Lower lobe of right lung (tissue), 2 donors: ENCODE measurements around the gene LPIN2. TPM values are rescaled to one million over a fixed set of nuclear protein-coding genes. Genes with fewer than 3 reads are reported as not detected.

ENCODE experiments used
- ATAC-seq, 2 donors: fragments of 200-7000 bp; cut with Tn5 transposase; one replicate each; pipeline ENCODE4 v1.9.1; 2020 to 2022; ENCODE audit warnings: mild to moderate bottlenecking in 2 of 2, moderate library complexity in 2 of 2
- DNase-seq: peaks from one replicate; pipeline ENCODE4 v3.0.0-alpha.2; 2020
- H3K27ac ChIP-seq: fragments of 200-600 bp; one replicate; pipeline ENCODE4 v1.8.0; 2022
- H3K27me3 ChIP-seq: fragments of 200-600 bp; one replicate; pipeline ENCODE4 v1.8.0; 2022; ENCODE audit warnings: low read depth
- H3K36me3 ChIP-seq: fragments of 200-600 bp; one replicate; pipeline ENCODE4 v1.8.0; 2022; ENCODE audit warnings: mild to moderate bottlenecking
- H3K4me1 ChIP-seq: fragments of 200-600 bp; one replicate; pipeline ENCODE4 v1.8.0; 2022
- H3K4me3 ChIP-seq: fragments of 200-600 bp; one replicate; pipeline ENCODE4 v1.8.0; 2022; ENCODE audit warnings: mild to moderate bottlenecking
- H3K9me3 ChIP-seq: fragments of 200-600 bp; one replicate; pipeline ENCODE4 v1.8.0; 2022
- intact Hi-C: fragments of 100-400 bp; cut with DNase I; formaldehyde crosslinking; loops from one replicate; pipeline ENCODE4 v1.11.0; 2022
- total RNA-seq: library from RNA; stranded (reverse); fragmentation: NEBNext Ultra II Directional; extraction: Animal tissue kit (Norgen Biotek cat#: 25700); gene quantifications from one replicate; pipeline ENCODE4 v1.2.1, GENCODE V29; 2021
- TF ChIP-seq, protein P1 (sequence below): fragments of 200-600 bp; IDR thresholded peaks from one replicate; pipeline ENCODE4 v1.8.0; 2022; ENCODE audit warnings: antibody characterized with exemption, mild to moderate bottlenecking
- donor health status: DM: no; HTN: yes; CAD: no; lungs with severe emphysema.

LPIN2 gene
- total RNA-seq, 1 donor from 2014 or later: 51.1 TPM

DNA sequence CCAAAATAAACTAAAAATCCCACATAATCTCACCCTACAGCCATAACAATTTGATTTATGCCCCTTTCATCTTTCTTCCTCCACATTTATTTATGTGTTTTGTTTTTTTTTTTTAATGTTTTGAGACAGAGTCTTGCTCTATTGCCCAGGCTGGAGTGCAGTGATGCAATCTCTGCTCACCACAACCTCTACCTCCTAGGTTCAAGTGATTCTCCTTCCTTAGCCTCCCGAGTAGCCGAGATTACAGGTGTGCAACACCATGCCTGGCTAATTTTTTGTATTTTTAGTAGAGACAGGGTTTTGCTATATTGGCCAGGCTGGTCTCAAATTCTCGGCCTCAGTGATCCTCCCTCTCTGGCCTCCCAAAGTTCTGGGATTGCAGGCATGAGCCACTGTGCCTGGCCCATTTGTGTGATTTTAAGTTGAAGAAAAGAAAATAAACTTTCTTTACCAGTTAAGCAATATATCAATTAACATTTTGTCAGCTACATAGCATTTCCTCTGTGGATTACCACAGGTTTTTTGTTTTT is 35.9 kb upstream of the LPIN2 start:
- no peaks in the 10 kb centered on the region for H3K9me3 ChIP-seq
- H3K36me3 ChIP-seq: no peaks in the 10 kb centered on the region
- no peak for ATAC-seq
- H3K4me3 ChIP-seq: no peak overlapping the region
- no peaks in the 10 kb centered on the region for H3K27me3 ChIP-seq
- H3K27ac ChIP-seq: no peak overlapping the region
- TF ChIP-seq, protein P1, sequence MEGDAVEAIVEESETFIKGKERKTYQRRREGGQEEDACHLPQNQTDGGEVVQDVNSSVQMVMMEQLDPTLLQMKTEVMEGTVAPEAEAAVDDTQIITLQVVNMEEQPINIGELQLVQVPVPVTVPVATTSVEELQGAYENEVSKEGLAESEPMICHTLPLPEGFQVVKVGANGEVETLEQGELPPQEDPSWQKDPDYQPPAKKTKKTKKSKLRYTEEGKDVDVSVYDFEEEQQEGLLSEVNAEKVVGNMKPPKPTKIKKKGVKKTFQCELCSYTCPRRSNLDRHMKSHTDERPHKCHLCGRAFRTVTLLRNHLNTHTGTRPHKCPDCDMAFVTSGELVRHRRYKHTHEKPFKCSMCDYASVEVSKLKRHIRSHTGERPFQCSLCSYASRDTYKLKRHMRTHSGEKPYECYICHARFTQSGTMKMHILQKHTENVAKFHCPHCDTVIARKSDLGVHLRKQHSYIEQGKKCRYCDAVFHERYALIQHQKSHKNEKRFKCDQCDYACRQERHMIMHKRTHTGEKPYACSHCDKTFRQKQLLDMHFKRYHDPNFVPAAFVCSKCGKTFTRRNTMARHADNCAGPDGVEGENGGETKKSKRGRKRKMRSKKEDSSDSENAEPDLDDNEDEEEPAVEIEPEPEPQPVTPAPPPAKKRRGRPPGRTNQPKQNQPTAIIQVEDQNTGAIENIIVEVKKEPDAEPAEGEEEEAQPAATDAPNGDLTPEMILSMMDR: no peak
- no peak for DNase-seq
- intact Hi-C loops: no loop called here
- H3K4me1 ChIP-seq: peaks cover 17% of the 10 kb centered on the region

DNA sequence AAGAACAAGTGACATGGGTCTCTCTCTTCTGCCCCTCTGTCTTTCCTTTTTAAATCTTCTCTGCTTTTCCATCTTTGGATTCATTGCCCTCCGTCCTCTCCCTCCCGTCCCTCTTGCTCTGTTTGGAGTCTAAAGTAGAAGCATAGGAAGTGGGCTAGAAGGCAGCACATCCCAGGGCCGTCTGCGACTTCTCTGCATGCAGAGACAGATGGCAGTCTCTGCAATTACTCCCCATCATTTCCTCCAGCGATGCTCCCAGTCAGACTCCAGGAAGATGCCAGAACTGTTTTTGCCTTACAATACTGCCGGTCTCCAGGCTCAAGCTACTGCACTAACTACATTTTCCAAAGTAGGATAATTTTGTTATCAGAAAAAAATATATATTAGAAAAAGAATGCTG is 35.2 kb upstream of the LPIN2 start:
- no peak for DNase-seq
- Histone ChIP-seq H3K27ac (no peak overlapping the region), H3K4me1 (peaks cover 17% of the 10 kb centered on the region), H3K36me3 (no peaks in the 10 kb centered on the region), H3K27me3 (no peaks in the 10 kb centered on the region), H3K9me3 (no peaks in the 10 kb centered on the region), H3K4me3 (no peak overlapping the region)
- TF ChIP-seq, protein P1: no peak
- ATAC-seq: no peak
- intact Hi-C loops: no loop called here

DNA sequence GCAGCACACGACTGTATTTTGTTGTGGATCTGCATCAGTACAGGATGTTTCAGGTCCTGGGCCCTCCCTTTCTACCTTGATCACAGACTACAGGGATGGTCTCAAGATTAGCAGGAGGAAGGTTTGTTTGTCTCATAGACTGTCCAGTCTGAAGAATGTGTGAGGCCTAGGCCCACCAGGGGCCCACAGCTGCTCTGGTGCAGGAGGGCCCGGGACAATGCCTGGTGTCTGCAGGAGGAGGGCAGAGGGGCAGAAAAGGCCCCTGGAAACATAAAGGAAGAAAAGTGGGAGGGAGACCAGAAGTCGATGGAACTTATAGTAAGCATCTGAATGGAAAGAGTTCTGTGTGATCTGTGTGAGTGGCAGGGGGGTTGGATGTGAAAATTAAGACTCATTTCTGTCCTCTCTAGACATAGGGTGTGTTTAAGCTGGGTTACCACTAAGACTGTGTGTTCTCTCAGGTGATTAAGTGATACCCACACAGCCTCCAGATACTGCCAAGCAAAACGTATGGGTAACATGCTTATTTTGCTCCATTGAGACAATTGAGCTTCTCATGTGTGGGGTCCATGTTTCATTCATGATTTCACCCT is 33.4 kb upstream of the LPIN2 start:
- Histone ChIP-seq H3K4me3 (no peak overlapping the region), H3K27ac (no peak overlapping the region), H3K9me3 (no peaks in the 10 kb centered on the region), H3K27me3 (no peaks in the 10 kb centered on the region), H3K36me3 (no peaks in the 10 kb centered on the region), H3K4me1 (peaks cover 10% of the 10 kb centered on the region)
- TF ChIP-seq, protein P1: no peak
- intact Hi-C loops: no loop called here
- no peak for ATAC-seq
- DNase-seq: no peak

DNA sequence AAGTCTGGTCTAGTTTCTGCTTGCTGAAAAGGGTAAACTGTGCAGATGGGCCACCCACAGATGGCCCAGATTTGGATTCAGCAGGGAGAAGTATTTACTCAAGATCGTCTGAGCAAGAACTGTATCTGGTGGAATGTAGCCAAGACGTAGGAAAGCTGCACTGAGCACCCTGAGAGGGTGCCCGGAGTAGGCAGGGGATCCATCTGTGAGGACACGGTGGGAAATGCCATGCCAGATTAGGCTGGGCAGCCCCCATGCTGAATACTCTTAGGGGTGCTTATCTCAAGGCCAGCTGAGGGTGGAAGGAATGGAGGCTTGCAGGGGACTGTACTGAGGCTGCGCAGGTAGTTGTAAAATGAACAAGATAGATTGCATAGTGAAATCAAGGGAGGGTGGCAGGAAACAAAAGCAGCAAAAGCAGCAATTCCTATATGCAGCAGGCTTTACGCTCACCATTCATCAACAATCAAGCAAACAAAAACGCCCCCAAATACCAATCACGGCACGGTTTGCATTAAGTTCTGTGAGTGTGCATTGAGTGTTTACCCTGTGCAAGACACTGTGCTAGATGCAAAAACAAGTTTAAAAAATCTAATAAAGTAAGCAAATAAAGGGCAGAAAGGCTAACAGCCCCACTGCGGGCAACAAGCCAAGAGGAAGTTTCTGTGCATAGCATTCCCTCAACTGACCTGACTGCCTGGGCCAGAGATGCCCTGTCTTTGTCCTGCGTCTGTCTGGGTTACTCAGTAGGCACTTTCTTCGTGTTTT is 32.2 kb upstream of the LPIN2 start:
- no peak overlapping the region for H3K4me3 ChIP-seq
- peak; percentile 69 for DNase-seq
- ATAC-seq: peak; percentile 76 to 77
- intact Hi-C loops: no loop called here
- peaks cover 10% of the 10 kb centered on the region for H3K4me1 ChIP-seq
- TF ChIP-seq, protein P1: no peak
- H3K27ac ChIP-seq: peak overlapping the region; percentile 37
- H3K27me3 ChIP-seq: no peaks in the 10 kb centered on the region
- no peaks in the 10 kb centered on the region for H3K36me3 ChIP-seq
- H3K9me3 ChIP-seq: no peaks in the 10 kb centered on the region

DNA sequence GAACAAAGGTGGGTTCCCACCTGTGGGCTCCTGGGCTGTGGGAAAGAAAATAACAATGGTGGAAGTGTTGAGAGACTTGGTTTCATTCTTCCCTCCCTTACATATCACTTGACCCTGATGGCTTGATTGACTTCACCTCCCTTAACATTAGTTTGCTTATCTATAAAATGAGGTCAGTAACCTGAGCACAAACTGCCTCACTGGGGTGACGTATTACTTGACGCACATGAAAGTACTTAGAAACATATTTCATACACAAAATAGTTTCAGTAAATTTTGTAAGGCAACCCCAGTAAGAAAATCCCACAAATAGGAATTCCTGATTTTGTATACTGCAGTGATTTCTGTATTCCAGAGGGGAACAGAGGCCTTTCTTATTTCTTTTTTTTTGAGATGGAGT is 29.4 kb upstream of the LPIN2 start:
- TF ChIP-seq, protein P1: no peak
- Histone ChIP-seq H3K4me1 (peaks cover 10% of the 10 kb centered on the region), H3K27ac (no peak overlapping the region), H3K27me3 (no peaks in the 10 kb centered on the region), H3K9me3 (no peaks in the 10 kb centered on the region), H3K4me3 (no peak overlapping the region), H3K36me3 (no peaks in the 10 kb centered on the region)
- intact Hi-C loops: no loop called here
- ATAC-seq (no peak), DNase-seq (no peak)
